DOHH2 (cell line): ENCODE results near the gene PANK3.

Experiments
- H3F3A ChIP-seq: fragments of 200-600 bp; sonication (generic), shearing (Covaris generic); 2 replicates; pipeline ENCODE4 v1.6.0; 2016; ENCODE audit warnings: antibody characterized with exemption, mild to moderate bottlenecking; ENCODE audit not compliant: control insufficient read depth, insufficient read depth
- H3K27ac ChIP-seq: fragments of 200-600 bp; sonication (generic); 2 replicates; pipeline ENCODE4 v1.5.1; 2014; ENCODE audit warnings: low read depth, mild to moderate bottlenecking, low read length, moderate library complexity
- H3K27me3 ChIP-seq: fragments of 200-600 bp; sonication (generic); 2 replicates; pipeline ENCODE4 v1.6.1; 2014; ENCODE audit warnings: mild to moderate bottlenecking, low read length, mixed read lengths; ENCODE audit not compliant: control insufficient read depth
- H3K36me3 ChIP-seq: fragments of 200-600 bp; sonication (generic); 2 replicates; pipeline ENCODE4 v1.6.1; 2014; ENCODE audit warnings: mild to moderate bottlenecking, low read length, moderate library complexity, mixed read lengths; ENCODE audit not compliant: control insufficient read depth
- H3K4me1 ChIP-seq: fragments of 200-600 bp; sonication (generic); 2 replicates; pipeline ENCODE4 v1.6.1; 2014; ENCODE audit warnings: mild to moderate bottlenecking, low read length, mixed read lengths; ENCODE audit not compliant: control insufficient read depth
- H3K4me2 ChIP-seq: fragments of 200-600 bp; sonication (generic); 2 replicates; pipeline ENCODE4 v1.6.0; 2014; ENCODE audit warnings: mild to moderate bottlenecking, low read length, moderate library complexity
- H3K4me3 ChIP-seq: fragments of 200-600 bp; sonication (generic); 2 replicates; pipeline ENCODE4 v1.5.1; 2014; ENCODE audit warnings: mild to moderate bottlenecking, low read length, mixed read lengths
- H3K79me2 ChIP-seq: fragments of 200-600 bp; sonication (generic); 2 replicates; pipeline ENCODE4 v1.6.1; 2014; ENCODE audit warnings: mild to moderate bottlenecking, low read length, mixed read lengths; ENCODE audit not compliant: control insufficient read depth
- H3K9me2 ChIP-seq: fragments of 200-600 bp; sonication (generic); replicated peaks from 2 replicates; pipeline ENCODE4 v1.6.1; 2014; ENCODE audit warnings: mild to moderate bottlenecking, low read length, mixed read lengths; ENCODE audit not compliant: control insufficient read depth
- H3K9me3 ChIP-seq: fragments of 200-600 bp; sonication (generic); 2 replicates; pipeline ENCODE4 v1.6.1; 2014; ENCODE audit warnings: antibody characterized with exemption, low read length, mixed read lengths; ENCODE audit not compliant: control insufficient read depth, insufficient read depth
- H4K20me1 ChIP-seq: fragments of 200-600 bp; sonication (generic); 2 replicates; pipeline ENCODE4 v1.6.0; 2014; ENCODE audit warnings: low read depth, mild to moderate bottlenecking, antibody characterized with exemption, low read length, moderate library complexity; ENCODE audit not compliant: control insufficient read depth, insufficient read depth
- EZH2phosphoT487 ChIP-seq: fragments of 200-600 bp; sonication (generic); IDR thresholded peaks from 2 replicates; pipeline ENCODE4 v1.6.1; 2017; ENCODE audit warnings: borderline replicate concordance, mild to moderate bottlenecking, antibody characterized with exemption, low read length, moderate library complexity, mixed read lengths
- TF ChIP-seq, protein P1 (sequence below): fragments of 200-600 bp; sonication (generic); IDR thresholded peaks from one replicate; pipeline ENCODE4 v1.5.1; 2014; ENCODE audit warnings: antibody characterized with exemption, mild to moderate bottlenecking, low read depth, low read length; ENCODE audit not compliant: poor library complexity, severe bottlenecking

PANK3 gene

DNA sequence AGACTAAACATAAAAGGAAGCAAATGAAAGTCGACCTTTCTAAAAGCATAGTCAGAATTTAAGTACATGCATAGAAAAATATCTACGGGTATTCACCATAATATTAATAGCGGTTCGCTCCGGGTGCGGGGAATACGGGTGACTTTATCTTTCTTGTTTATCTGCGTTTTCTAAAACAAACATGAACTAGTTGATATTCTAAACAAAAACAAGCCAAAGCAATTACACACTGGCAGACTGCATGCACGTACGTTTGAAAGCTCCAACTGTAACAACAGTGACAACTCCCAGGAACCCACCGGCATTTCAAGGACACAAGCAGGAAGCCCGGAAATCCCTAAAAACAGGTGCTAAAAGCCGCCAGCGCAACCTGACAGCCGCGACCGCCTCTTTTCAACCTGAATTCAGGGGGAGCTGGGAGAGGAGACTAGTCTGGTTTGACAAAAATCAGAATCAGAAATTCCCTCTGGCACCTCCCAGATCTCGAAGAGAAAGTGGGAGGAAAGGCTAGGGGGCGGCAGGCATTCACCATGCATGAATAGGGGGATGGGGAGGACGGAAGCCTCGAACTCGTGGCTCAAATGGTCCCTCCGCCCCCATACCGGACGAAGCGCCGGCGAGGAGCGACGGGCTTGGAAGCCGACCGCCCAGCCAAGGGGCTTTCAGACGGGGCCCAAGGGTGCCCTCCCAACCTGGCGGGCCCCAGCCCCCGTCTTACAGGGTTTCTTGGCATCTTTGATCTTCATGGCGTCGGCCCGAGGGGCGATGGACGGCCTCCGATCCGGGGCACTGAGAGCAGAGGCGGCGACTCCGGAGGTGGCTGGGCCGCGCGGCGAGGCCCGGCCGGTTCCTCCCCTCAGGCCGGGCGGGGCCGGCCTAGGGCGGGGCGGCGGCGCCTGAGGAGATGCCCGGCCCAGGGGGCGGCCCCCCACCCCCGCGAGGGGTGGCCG lies at the start of gene PANK3:
PANK3 (minus strand) TSS at position 831 of the 950 bp plus-strand sequence; CDS start at position 746, 85 bp downstream.
- H4K20me1 ChIP-seq = peaks cover 27% of the 10 kb centered on the region
- peak within 1 kb of the TSS; percentile 99 for H3K4me3 ChIP-seq
- H3K4me2 ChIP-seq = peak within 1 kb of the TSS; percentile 91
- no peaks in the 10 kb centered on the region; the same call in 1 of the 2 replicates for H3K9me3 ChIP-seq
- peaks cover 56% of the 10 kb centered on the region for H3K79me2 ChIP-seq
- H3F3A ChIP-seq = no peaks in the 10 kb centered on the region
- no peaks in the 10 kb centered on the region for H3K27me3 ChIP-seq
- H3K27ac ChIP-seq = peak within 1 kb of the TSS; percentile 87
- no peak for TF ChIP-seq EZH2phosphoT487
- TF ChIP-seq, protein P1, sequence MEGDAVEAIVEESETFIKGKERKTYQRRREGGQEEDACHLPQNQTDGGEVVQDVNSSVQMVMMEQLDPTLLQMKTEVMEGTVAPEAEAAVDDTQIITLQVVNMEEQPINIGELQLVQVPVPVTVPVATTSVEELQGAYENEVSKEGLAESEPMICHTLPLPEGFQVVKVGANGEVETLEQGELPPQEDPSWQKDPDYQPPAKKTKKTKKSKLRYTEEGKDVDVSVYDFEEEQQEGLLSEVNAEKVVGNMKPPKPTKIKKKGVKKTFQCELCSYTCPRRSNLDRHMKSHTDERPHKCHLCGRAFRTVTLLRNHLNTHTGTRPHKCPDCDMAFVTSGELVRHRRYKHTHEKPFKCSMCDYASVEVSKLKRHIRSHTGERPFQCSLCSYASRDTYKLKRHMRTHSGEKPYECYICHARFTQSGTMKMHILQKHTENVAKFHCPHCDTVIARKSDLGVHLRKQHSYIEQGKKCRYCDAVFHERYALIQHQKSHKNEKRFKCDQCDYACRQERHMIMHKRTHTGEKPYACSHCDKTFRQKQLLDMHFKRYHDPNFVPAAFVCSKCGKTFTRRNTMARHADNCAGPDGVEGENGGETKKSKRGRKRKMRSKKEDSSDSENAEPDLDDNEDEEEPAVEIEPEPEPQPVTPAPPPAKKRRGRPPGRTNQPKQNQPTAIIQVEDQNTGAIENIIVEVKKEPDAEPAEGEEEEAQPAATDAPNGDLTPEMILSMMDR = no peak
- H3K4me1 ChIP-seq = peaks cover 43% of the 10 kb centered on the region
- H3K9me2 ChIP-seq = no peaks in the 10 kb centered on the region
- H3K36me3 ChIP-seq = peaks cover 48% of the 10 kb centered on the region

DNA sequence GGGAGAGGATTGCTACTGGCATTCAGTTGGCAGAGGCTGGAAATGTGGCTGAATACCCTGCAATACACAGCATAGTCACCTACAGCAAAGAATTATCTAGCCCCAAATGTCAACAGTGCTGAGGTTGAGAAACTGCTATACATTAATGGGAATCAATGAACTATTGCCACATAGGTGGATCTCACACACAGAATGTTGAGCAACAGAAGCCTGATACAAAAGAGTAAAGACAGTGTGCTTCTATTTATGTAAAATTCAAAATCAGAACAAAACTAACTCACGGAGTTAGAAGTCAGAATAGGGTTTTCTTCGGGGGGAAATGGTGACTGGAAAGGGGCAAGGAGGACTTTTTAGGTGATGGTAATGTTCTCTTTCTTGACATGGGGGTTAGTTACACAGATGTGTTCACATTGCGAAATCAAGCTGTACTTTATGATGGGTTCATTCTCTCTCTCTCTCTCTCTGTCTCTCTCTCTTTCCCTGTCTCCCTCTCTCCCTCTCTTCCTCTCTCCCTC lies 45.7 kb upstream of the PANK3 start:
- Histone ChIP-seq H3K79me2 (no peaks in the 10 kb centered on the region), H3F3A (no peaks in the 10 kb centered on the region), H3K4me3 (no peak overlapping the region), H3K9me2 (no peaks in the 10 kb centered on the region), H3K27me3 (peaks cover 4% of the 10 kb centered on the region; the same call in 1 of the 2 replicates), H3K27ac (no peak overlapping the region), H4K20me1 (no peaks in the 10 kb centered on the region), H3K9me3 (no peaks in the 10 kb centered on the region), H3K4me1 (no peaks in the 10 kb centered on the region), H3K36me3 (no peaks in the 10 kb centered on the region), H3K4me2 (no peak overlapping the region)
- no peak for TF ChIP-seq EZH2phosphoT487
- TF ChIP-seq, protein P1 = no peak

DNA sequence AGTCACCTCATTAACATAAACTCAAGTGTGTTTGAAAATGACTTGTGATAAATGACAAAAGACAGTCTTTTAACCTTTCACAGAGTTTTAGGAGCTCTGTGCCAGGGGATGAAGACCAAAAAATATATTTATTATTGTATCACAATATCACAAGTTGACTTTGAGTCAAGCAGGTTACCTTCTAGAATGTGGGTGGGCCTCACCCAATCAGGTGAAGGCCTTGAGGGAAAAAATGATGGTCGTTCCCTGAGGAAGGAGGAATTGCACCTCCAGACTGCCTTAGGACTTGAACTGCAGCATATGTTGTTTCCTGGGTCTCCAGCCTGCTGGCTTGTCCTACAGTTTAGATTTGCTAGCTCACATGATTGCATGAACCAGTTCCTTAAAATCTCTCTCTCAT lies 41.6 kb upstream of the PANK3 start:
- Histone ChIP-seq H3K9me2 (no peaks in the 10 kb centered on the region), H3K27ac (no peak overlapping the region), H3F3A (no peaks in the 10 kb centered on the region), H3K4me3 (no peak overlapping the region), H4K20me1 (no peaks in the 10 kb centered on the region), H3K36me3 (no peaks in the 10 kb centered on the region), H3K79me2 (no peaks in the 10 kb centered on the region), H3K9me3 (no peaks in the 10 kb centered on the region), H3K4me1 (no peaks in the 10 kb centered on the region), H3K27me3 (peaks cover 4% of the 10 kb centered on the region; the same call in 1 of the 2 replicates), H3K4me2 (no peak overlapping the region)
- no peak for TF ChIP-seq EZH2phosphoT487
- TF ChIP-seq, protein P1 = no peak
